ENCODE measurements around the gene MIA.
"Not testable (repeated sequence)": the region's sequence is repeated elsewhere in the genome, so short reads cannot be mapped to it uniquely, and the experiment has no call there.

The MIA gene

GRCh38 chr19:40804783-40805242 lies 29.5 kb downstream of the MIA start:
- no peak for DNase-seq

DNA sequence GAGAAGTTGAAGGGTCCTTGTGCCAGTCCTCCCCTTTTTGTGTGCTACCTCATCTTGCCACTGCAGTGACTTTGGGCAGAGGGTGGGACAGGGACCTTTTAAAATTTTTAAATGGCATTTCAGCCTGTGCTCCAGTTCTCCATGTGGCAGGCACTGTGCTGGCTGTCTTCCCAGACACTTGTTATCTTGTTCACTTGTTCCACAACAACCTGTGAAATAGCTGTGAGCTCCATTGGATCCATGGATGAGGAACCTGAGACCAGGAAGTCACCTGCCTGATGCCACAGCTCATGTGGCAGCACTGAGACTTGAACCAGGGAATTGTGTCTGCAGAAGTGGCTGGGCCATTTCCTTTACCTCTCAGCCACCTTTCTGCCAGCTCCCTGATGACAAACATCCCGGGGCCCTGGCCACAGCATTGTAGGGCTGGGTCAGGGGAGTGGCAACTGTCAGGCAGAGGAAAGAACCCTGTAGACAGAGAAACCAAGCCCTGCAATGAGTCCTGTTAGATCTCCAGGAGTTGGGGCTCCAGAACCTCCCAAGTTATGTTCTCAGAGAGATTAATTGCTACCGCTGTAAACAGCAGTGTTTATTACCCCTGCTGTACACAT lies 30.0 kb downstream of the MIA start:
- no peak for DNase-seq

DNA sequence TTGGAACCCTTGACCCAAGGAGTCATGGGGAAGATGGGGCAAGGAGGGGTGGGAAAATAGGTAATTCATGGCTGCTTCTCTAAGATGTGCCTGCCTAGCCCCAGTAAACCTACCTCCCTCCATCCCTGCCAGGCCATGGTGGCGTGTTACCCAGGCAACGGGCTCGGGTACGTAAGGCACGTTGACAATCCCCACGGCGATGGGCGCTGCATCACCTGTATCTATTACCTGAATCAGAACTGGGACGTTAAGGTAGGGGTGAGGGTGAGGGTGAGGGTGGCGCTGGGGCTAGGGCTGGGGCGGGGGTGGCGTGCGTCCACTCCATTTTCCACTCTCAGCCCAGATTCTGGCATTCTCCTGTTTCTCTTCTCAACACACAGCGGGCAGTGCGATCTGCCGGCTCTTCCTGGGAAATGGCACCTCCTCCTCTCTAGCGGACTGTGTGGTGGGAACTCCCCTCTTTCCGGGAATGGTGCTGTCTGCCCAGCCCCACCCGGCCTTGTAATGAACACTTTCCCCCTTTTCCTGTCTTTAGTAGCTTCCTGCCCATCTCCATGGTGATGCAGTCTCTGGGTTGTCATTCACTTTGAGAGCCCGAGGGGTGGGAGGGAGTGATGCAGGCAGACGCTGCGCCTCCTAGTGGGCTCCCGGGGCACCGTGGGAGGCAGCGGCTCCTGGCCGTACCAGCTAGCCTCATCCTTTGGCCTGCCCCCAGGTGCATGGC lies 31.3 kb downstream of the MIA start:
- DNase-seq, result no peak

GRCh38 chr19:40807147-40808020 lies 32.1 kb downstream of the MIA start:
- no peak for DNase-seq

DNA sequence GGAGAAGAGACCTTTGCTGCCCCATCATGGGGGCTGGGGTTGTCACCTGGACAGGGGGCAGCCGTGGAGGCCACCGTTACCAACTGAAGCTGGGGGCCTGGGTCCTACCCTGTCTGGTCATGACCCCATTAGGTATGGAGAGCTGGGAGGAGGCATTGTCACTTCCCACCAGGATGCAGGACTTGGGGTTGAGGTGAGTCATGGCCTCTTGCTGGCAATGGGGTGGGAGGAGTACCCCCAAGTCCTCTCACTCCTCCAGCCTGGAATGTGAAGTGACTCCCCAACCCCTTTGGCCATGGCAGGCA lies 32.7 kb downstream of the MIA start:
- no peak for DNase-seq

- DNase-seq, result no peak
Measured at GRCh38 chr19:40808497-40808896, 33.2 kb downstream of the MIA start.

DNA sequence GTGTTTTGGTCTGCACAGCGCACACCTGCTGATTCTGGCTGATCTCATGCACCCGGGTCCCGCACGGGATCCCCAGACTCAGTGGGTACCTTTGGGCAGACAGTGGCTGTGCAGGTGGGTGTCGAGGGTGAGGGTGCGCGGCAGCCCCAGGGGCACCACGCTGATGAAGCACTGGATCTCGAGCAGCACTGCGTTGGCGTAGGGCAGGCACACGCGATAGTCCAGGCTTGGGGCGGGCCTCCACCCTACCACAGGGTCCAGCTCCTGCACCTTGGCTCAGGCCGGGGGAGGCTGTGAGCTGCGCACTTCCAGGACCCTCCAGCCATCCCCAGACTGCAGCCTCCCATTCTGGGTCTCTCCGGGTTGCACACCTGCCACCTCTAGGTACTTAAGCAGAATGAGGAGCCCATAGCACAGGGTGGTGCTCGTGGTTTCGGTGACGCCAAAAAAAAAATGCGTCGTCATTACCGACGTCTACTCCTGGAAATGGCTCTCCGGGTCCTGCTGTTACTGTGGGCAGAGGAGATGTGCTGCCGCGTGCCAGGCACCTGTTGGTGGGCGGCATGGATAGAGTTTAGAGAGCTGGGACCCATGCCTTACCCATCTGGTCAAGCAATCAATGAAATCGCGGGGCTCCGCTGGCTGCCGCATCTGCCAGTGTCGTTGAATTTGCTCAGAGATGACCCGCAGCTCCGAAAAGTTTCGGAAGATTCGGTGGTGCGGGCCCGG lies 34.2 kb downstream of the MIA start:
- no peak for DNase-seq

DNA sequence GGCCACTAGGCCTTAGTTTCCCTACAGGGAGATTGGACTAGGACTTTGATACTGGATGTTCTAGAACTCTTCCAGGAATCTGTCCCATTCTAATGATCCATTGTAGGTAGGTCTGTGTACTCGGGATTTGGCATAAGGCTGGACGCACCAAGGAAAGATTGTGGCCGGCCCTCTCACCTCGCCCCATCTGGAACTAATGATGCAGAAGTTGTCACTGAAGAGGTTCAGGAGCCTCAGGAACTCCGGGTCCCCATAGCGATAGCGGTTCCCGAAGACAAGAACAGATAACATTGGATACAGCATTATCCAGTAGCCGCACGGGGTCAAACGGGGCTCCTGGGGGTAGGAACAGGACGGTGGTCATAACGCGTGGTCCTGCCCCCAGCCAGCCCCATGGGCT lies 34.8 kb downstream of the MIA start:
- DNase-seq, result no peak

DNA sequence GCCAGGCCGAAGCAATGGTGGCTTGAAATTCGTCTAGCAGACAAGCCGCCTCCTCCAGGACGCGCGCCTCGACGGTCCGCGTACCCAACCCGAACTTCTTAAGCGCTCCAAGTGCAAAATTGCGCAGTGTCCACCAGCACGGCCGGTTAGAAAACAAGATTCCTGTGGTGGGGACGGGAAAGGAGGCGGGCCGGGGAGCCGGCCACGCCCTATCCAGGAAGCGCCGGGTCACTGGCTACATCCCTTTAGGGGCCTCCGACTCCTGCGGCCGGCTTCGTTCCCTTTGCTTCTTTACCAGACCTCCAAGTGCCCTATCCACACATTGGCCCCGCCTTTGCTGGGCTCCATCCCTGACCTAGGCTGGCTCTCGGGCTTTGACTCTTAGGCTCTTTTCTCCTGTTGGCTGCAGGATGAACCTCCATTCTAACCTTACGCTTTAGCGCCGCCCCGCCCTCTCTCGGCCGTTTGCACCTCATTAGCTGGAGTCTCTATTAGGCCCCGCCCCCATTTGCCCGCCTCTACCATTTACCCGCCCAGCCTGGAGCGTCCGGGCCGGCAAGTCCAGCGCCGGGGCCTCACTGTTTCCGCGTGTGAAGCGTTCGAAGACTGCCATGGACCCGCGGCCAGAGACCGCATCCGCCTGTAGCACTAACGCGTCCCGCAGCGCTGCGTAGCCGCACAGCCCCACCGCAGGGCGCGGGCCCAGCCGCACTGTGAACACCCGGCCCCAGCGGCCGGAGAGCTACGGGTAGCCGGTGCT lies 35.5 kb downstream of the MIA start:
- not testable (repeated sequence) for DNase-seq

DNA sequence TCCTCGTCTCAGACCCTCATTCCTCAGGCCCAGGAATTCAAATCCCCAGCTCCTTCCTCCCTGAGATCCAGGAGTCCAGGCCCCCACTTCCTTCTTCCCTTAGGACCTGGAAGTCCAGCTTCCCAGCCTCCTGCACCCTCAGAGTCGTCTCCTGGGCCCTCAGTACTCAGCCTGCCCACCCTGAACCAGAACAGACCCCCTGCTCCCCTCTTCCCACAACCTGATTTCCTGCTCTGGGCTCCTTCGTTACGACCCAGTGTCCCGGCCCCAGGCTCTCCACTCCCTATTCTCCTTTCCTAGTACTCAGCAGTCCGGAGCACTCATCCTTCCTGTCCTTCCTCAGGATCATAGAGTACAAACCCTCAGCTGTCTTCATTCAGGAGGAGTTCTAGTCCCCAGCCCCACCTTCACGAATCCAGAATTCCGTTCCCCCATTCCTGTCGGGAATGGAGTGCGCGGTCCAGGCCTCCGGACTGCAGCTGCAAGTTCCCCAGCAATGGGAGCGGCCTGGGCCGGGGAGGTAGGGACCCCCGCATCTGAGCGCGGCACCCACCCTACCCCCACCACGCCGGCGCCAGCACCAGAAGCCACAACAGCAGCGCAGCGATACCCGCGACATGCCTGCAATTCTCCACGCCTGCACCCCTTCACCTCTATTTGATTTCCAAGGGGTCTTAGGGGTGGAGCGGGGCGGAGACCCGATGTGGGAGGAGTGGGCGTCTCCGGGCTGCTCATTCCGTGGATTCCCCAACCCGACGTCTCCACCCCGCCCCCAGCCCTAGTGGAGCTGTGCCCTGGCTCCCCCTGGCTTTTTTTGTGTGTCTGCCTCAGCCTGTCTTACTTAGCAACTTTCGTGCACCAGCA lies 36.4 kb downstream of the MIA start:
- no peak for DNase-seq

DNA sequence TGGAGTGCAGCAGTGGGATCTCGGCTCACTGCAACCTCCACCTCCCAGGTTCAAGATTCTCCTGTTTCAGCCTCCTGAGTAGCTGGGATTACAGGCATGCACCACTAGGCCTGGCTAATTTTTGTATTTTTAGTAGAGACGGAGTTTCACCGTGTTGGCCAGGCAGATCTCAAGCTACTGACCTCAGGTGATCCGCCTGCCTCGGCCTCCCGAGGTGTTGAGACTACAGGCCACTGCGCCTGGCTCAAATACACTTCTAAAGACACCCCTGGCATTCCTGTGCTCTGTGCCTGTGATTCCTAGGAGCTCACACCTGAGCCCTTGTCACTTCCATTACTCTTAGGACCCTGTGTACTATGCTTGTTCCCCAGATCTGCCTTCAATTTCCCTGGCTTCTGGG lies 37.2 kb downstream of the MIA start:
- not testable (repeated sequence) for DNase-seq

DNA sequence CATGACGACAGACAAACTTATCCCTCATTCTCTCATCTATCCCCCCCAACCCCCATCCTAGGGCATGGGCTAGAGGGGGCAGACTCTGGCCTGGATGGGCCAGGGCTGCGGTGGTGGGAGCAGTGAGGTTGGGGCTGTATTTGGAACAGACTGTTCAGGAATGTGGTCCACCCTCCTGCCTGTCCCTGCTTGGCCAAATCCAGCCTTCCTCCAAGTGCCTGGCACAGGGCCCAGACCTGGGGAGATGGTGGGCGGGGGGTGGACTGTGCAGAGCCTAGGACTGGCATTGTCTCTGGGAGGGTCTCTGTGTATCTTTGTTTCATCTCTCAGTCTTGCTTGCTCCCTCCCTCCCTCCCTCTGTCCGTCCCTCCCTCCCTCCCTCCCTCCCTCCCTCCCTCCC lies 37.9 kb downstream of the MIA start:
- DNase-seq, result no peak

- no peak for DNase-seq
Measured at GRCh38 chr19:40815223-40815622, 39.9 kb downstream of the MIA start.

GRCh38 chr19:40818480-40819399 lies 43.4 kb downstream of the MIA start:
- peak; percentile 66 for DNase-seq

DNA sequence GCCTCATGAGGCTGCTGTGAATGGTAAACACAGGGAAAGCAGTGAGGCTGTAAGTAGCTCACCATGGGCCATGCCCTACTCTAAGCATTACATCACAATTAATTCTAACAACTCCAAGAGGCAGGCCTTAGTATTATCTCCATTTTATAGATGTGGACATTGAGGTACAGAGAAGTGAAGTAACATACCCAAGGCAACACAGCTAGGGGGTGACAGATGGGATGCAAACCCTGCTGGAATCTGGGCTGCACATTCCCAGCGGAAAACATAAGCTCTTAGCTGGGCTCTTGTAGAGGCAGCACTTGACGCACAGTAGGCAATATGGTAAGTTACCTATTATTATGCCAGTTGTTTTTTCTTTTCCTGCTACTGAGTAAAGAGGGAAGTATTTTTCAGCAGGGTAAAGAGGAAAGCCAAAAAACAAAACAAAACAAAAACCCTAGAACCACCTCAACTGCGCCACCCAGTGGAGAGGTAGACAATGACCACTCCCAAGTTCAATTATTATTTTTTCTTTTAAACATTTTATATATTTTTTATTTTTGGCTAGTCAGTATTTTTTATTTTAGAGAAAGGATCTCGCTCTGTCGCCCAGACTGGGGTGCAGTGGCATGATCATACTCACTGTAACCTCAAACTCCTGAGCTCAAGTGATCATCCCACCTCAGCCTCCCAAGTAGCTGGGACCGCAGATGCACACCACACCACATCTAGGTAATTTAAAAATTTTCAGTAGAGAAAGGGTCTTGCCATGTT lies 44.3 kb downstream of the MIA start:
- peak; percentile 59 for DNase-seq

GRCh38 chr19:40822161-40822560 lies 46.8 kb downstream of the MIA start:
- DNase-seq, result no peak

- DNase-seq, result not testable (repeated sequence)
Measured at GRCh38 chr19:40822704-40823553, 47.6 kb downstream of the MIA start.

GRCh38 chr19:40824916-40825315 lies 49.6 kb downstream of the MIA start:
- DNase-seq, result not testable (repeated sequence)
